ENCODE results near the gene BSN. TPM values are rescaled to one million over a fixed set of nuclear protein-coding genes. Genes with fewer than 3 reads are reported as not detected.
"Not testable (repeated sequence)": the region's sequence is repeated elsewhere in the genome, so short reads cannot be mapped to it uniquely, and the experiment has no call there.

Gene BSN
- polyA plus RNA-seq, 4 donors: under 0.01 to 0.69 (median 0.64) TPM; not detected in 1

DNA sequence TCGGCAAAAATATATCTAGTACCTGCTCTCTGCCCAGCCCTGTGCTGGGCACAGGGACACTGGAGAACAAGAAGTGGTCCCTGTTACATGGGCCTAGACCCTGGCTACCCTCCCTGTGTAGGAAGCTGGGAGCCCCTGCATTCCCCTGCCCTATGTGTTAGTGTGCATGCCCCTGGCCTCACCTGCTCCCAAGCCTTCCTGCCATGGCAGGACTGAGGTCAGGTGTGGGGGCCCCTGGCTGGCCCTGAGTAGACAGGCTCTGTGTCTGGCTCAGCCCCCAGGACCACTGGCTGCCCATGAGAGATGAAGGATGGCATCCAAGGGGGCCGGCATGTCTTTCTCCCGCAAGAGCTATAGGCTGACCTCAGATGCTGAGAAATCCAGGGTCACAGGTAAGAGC lies 136.6 kb downstream of the BSN start:
- not testable (repeated sequence) for FAIRE-seq; DNase-seq; H3K9me3 ChIP-seq (ENCODE audit: control insufficient read depth in 2 of 2, insufficient read depth in 1 of 2, low read depth in 1 of 2, low read length in 1 of 2); H3K27ac ChIP-seq (ENCODE audit: low read depth in 1 of 3, low read length in 2 of 3); H3K27me3 ChIP-seq (ENCODE audit: control insufficient read depth in 3 of 3, insufficient read depth in 3 of 3, low read length in 3 of 3)
- Histone ChIP-seq H3K36me3 (ENCODE audit: control insufficient read depth in 3 of 3, insufficient read depth in 2 of 3, low read depth in 1 of 3, low read length in 3 of 3) (peaks cover 0 to 19% (median 0%) of the 10 kb centered on the region in 3 donors), H3K4me3 (ENCODE audit: low read depth in 1 of 3, low read length in 3 of 3) (peak overlapping the region in 2 of 3 donors; percentile 30 to 76), H3K4me1 (ENCODE audit: control insufficient read depth in 3 of 3, insufficient read depth in 2 of 3, low read depth in 1 of 3, low read length in 2 of 3) (peaks cover 0 to 30% (median 2%) of the 10 kb centered on the region in 3 donors)
- WGBS, 3 donors: 65 to 95% (median 76%) methylated on average over 3 of the region's 3 CpGs

DNA sequence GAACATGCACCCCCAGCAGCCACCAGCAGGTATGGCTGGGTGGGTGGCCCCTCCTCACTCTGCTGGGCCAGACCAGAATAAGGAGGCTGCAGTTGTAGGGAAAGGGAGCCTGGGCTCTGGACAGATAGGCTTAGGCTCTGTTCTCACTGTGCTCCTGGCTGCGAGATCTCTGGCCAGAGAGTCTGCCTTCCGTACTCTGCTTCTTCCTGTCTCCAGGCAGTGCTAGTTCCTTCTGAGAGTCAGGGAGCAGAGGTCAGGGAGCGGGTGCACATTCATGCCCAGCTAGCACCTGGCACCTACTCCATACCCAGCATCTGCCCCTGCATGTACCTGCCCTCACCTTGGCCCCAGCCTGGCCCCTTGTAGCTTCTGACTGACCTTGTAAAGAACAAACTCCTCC lies 137.2 kb downstream of the BSN start:
- Histone ChIP-seq H3K4me3 (ENCODE audit: low read depth in 1 of 3, low read length in 3 of 3) (peak overlapping the region in 1 of 3 donors; percentile 30), H3K27ac (ENCODE audit: low read depth in 1 of 3, low read length in 2 of 3) (peak overlapping the region in 1 of 3 donors; percentile 30), H3K36me3 (ENCODE audit: control insufficient read depth in 3 of 3, insufficient read depth in 2 of 3, low read depth in 1 of 3, low read length in 3 of 3) (peaks cover 0 to 19% (median 0%) of the 10 kb centered on the region in 3 donors), H3K4me1 (ENCODE audit: control insufficient read depth in 3 of 3, insufficient read depth in 2 of 3, low read depth in 1 of 3, low read length in 2 of 3) (peaks cover 0 to 30% (median 2%) of the 10 kb centered on the region in 3 donors)
- H3K27me3 ChIP-seq (ENCODE audit: control insufficient read depth in 3 of 3, insufficient read depth in 3 of 3, low read length in 3 of 3); FAIRE-seq; H3K9me3 ChIP-seq (ENCODE audit: control insufficient read depth in 2 of 2, insufficient read depth in 1 of 2, low read depth in 1 of 2, low read length in 1 of 2): not testable (repeated sequence)
- DNase-seq: peak in 1 of 2 donors; percentile 89
- WGBS, 3 donors: 16 to 71% (median 33%) methylated on average over 3 of the region's 3 CpGs

DNA sequence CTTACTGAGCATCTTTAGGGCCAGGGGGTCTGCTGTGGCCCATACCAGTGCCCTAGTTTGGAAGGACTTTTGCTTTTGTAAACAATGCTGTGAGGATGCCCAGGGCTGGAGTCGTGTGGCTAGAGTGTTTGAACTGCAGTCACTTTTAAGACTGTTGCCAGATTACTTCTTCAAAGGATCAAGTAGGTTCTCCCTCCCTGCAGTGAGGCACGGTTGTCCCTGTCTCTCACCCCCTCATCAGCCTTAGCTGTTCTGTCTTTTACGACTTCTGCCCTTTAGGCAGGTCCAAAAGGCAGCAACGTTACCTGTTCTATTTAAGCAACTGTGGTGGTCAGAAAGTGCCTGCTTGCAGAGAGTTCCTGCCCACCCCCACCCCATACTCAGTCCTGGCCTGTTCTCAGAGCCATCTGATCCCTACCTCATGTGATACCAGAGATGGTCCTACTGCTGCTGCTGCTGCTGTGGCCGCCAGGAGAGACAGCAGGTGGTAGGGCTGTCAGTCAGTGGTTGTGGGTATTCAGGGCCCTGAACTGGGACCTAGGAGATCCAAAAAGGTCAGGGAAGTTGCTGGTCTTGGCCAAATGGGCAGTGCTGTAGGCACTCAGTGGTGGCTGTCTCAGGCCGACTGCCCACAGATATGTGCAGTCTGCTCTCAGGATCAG lies 140.3 kb downstream of the BSN start:
- DNase-seq; H3K9me3 ChIP-seq (ENCODE audit: control insufficient read depth in 2 of 2, insufficient read depth in 1 of 2, low read depth in 1 of 2, low read length in 1 of 2); H3K27ac ChIP-seq (ENCODE audit: low read depth in 1 of 3, low read length in 2 of 3); H3K27me3 ChIP-seq (ENCODE audit: control insufficient read depth in 3 of 3, insufficient read depth in 3 of 3, low read length in 3 of 3); FAIRE-seq; H3K4me3 ChIP-seq (ENCODE audit: low read depth in 1 of 3, low read length in 3 of 3): not testable (repeated sequence)
- H3K4me1 ChIP-seq (ENCODE audit: control insufficient read depth in 3 of 3, insufficient read depth in 2 of 3, low read depth in 1 of 3, low read length in 2 of 3): peaks cover 0 to 11% (median 2%) of the 10 kb centered on the region in 3 donors
- 35 to 52% (median 48%) methylated on average over 6 of the region's 6 CpGs for WGBS, 3 donors
- H3K36me3 ChIP-seq (ENCODE audit: control insufficient read depth in 3 of 3, insufficient read depth in 2 of 3, low read depth in 1 of 3, low read length in 3 of 3): peaks cover 0 to 47% (median 17%) of the 10 kb centered on the region in 3 donors

DNA sequence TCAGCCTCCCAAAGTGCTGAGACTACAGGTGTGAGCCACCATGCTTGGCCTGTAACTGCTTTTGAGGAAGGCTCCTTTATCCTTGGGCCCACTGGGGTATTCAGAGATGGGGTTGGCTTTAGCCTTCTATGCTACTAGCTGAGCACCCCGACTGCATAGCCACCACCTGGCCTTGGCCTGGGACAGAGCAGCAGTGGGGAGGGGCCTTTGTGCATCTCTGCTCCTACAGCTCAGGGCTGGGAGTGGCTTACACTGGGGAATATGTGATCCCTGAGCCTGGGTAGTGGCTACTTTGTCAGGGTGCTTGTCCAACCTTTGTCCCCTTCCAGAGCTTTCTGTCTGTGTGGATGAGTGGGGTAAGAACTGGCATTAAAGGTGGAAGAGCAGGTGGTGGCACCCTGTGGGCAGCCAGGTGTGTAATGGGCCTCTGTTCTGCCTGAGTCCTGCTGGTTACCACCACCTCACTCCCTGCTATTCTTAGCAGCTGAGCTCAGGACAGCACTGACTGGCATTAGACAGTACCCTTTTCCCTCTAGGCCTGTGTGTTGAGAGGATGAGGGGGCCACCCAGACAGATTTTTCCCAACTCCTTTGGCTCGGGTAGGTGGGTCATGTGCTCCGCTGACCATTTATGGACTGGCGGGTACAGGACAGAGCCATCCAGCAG lies 141.2 kb downstream of the BSN start:
- peaks cover 0 to 56% (median 19%) of the 10 kb centered on the region in 3 donors for H3K36me3 ChIP-seq (ENCODE audit: control insufficient read depth in 3 of 3, insufficient read depth in 2 of 3, low read depth in 1 of 3, low read length in 3 of 3)
- 81 to 86% (median 83%) methylated on average over 1 to 4 of the region's 4 CpGs for WGBS, 3 donors
- not testable (repeated sequence) for FAIRE-seq; H3K27me3 ChIP-seq (ENCODE audit: control insufficient read depth in 3 of 3, insufficient read depth in 3 of 3, low read length in 3 of 3); H3K9me3 ChIP-seq (ENCODE audit: control insufficient read depth in 2 of 2, insufficient read depth in 1 of 2, low read depth in 1 of 2, low read length in 1 of 2); H3K4me1 ChIP-seq (ENCODE audit: control insufficient read depth in 3 of 3, insufficient read depth in 2 of 3, low read depth in 1 of 3, low read length in 2 of 3); H3K27ac ChIP-seq (ENCODE audit: low read depth in 1 of 3, low read length in 2 of 3); H3K4me3 ChIP-seq (ENCODE audit: low read depth in 1 of 3, low read length in 3 of 3)
- DNase-seq: peak in 1 of 2 donors; percentile 52

DNA sequence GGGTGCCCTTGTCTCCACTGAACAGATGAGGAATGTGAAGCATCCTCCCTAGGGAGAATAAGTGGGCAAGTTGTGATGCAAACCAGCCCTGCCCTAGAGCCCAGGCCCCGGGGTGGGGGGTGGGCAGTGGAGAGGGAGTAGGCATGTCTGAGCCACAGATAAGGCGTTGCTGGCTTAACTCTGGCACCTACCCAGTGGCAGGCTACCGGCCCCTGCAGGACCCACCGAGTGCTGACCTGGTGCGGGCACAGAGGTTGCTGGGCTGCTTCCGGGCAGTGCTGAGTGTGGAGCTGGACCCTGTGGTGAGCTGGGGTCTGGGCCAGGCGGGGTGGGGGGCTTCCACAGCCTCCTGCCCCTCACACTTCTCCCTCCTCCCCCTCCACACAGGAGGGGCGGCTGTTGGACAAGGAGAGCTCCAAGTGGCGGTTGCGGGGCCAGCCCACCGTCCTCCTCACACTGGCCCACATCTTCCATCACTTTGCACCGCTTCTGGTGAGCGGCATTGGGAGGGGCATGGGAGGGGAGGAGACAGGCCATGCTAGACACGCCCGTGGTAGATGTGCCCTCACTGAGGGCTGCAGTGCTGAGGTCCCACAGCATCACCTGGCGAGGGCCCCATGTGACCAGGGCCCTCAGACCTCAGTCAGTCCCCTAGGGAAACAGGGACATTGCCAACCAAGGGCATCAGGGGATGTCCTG lies 145.2 kb downstream of the BSN start:
- H3K9me3 ChIP-seq (ENCODE audit: control insufficient read depth in 2 of 2, insufficient read depth in 1 of 2, low read depth in 1 of 2, low read length in 1 of 2): no peaks in the 10 kb centered on the region
- H3K27ac ChIP-seq (ENCODE audit: low read depth in 1 of 3, low read length in 2 of 3): no peak overlapping the region
- H3K4me3 ChIP-seq (ENCODE audit: low read depth in 1 of 3, low read length in 3 of 3): no peak overlapping the region
- no peak for DNase-seq
- no peaks in the 10 kb centered on the region for H3K4me1 ChIP-seq (ENCODE audit: control insufficient read depth in 3 of 3, insufficient read depth in 2 of 3, low read depth in 1 of 3, low read length in 2 of 3)
- WGBS, 3 donors: 84 to 89% (median 88%) methylated on average over 15 to 16 of the region's 16 CpGs
- FAIRE-seq: no peak
- H3K27me3 ChIP-seq (ENCODE audit: control insufficient read depth in 3 of 3, insufficient read depth in 3 of 3, low read length in 3 of 3): no peaks in the 10 kb centered on the region
- H3K36me3 ChIP-seq (ENCODE audit: control insufficient read depth in 3 of 3, insufficient read depth in 2 of 3, low read depth in 1 of 3, low read length in 3 of 3): peaks cover 2 to 86% (median 24%) of the 10 kb centered on the region in 3 donors

DNA sequence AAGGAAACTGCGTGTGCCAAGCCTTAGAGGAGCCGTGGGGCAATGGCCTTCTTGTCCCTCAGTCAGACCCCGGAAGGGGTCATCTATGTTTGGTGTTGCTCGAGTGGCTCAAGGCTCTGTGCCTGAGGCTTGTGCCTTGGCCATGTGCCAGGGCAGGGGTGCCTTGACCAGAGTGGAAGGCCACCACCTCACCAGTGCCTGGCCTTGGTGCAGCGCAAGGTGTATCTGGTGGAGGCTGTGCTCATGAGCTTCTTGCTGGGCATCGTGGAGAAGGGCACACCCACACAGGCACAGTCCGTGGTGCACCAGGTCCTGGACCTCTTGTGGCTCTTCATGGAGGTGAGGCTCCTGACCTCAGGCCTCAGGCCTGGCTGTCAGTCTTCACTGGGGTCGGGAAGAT lies 145.7 kb downstream of the BSN start:
- Histone ChIP-seq H3K27me3 (ENCODE audit: control insufficient read depth in 3 of 3, insufficient read depth in 3 of 3, low read length in 3 of 3) (no peaks in the 10 kb centered on the region), H3K27ac (ENCODE audit: low read depth in 1 of 3, low read length in 2 of 3) (no peak overlapping the region), H3K9me3 (ENCODE audit: control insufficient read depth in 2 of 2, insufficient read depth in 1 of 2, low read depth in 1 of 2, low read length in 1 of 2) (no peaks in the 10 kb centered on the region), H3K36me3 (ENCODE audit: control insufficient read depth in 3 of 3, insufficient read depth in 2 of 3, low read depth in 1 of 3, low read length in 3 of 3) (peaks cover 6 to 86% (median 24%) of the 10 kb centered on the region in 3 donors), H3K4me3 (ENCODE audit: low read depth in 1 of 3, low read length in 3 of 3) (no peak overlapping the region), H3K4me1 (ENCODE audit: control insufficient read depth in 3 of 3, insufficient read depth in 2 of 3, low read depth in 1 of 3, low read length in 2 of 3) (no peaks in the 10 kb centered on the region)
- DNase-seq (no peak), FAIRE-seq (no peak)
- 83 to 84% (median 84%) methylated on average over 8 of the region's 8 CpGs for WGBS, 3 donors

DNA sequence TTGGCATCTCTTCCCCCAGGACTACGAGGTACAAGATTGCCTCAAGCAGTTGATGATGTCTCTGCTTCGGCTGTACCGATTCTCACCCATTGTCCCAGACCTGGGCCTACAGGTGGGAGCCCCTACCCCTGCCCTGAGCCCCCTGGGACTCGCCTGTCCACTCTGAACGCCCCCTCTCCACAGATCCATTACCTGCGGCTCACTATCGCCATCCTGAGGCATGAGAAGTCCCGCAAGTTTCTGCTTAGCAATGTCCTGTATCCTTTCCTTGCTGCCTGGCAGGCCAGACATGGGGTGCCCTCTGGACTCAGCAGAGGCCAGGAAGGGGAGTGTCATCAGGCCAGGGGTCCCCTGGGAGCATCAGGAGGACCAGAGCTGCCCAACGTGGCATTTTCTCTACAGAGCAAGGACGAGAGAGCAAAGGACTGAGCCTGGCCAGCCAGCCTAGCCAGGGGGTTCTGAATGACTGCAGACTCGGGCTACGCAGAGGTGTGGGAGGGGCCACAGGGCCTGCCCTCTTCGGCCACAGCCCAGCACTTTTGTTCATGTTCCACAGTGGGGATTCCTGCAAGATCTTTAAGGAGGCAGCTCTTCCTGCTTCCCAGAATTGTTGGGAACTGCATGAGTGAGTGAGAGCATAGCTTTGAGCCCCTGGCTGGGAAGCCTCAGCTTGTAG lies 146.3 kb downstream of the BSN start:
- H3K9me3 ChIP-seq (ENCODE audit: control insufficient read depth in 2 of 2, insufficient read depth in 1 of 2, low read depth in 1 of 2, low read length in 1 of 2): no peaks in the 10 kb centered on the region
- 84 to 88% (median 87%) methylated on average over 13 of the region's 13 CpGs for WGBS, 3 donors
- H3K36me3 ChIP-seq (ENCODE audit: control insufficient read depth in 3 of 3, insufficient read depth in 2 of 3, low read depth in 1 of 3, low read length in 3 of 3): peaks cover 6 to 88% (median 24%) of the 10 kb centered on the region in 3 donors

More for the DNA sequence above, 146.3 kb downstream of the BSN start:
- Histone ChIP-seq H3K27ac (ENCODE audit: low read depth in 1 of 3, low read length in 2 of 3) (no peak overlapping the region), H3K4me3 (ENCODE audit: low read depth in 1 of 3, low read length in 3 of 3) (no peak overlapping the region), H3K27me3 (ENCODE audit: control insufficient read depth in 3 of 3, insufficient read depth in 3 of 3, low read length in 3 of 3) (no peaks in the 10 kb centered on the region), H3K4me1 (ENCODE audit: control insufficient read depth in 3 of 3, insufficient read depth in 2 of 3, low read depth in 1 of 3, low read length in 2 of 3) (no peaks in the 10 kb centered on the region)
- FAIRE-seq: no peak
- DNase-seq: no peak
